Skeletal muscle satellite cell (primary cell): Measurements from ENCODE around the gene ACYP1.
A peak's percentile ranks its signal among the peaks of the same experiment; 100 is the strongest.
"Not testable (repeated sequence)": the region's sequence is repeated elsewhere in the genome, so short reads cannot be mapped to it uniquely, and the experiment has no call there.

Experiments used
- H3K27me3 ChIP-seq: 2 replicates; pipeline ENCODE4 v1.7.0; 2013; ENCODE audit warnings: low read length; ENCODE audit not compliant: control insufficient read depth, insufficient read depth
- H3K36me3 ChIP-seq: 2 replicates; pipeline ENCODE4 v1.7.0; 2013; ENCODE audit warnings: mild to moderate bottlenecking, control low read depth, low read length; ENCODE audit not compliant: insufficient read depth
- H3K4me1 ChIP-seq: 2 replicates; pipeline ENCODE4 v1.7.0; 2013; ENCODE audit warnings: low read length; ENCODE audit not compliant: control insufficient read depth, insufficient read depth
- H3K4me2 ChIP-seq: 2 replicates; pipeline ENCODE4 v1.7.0; 2013; ENCODE audit warnings: mild to moderate bottlenecking, low read length
- H3K4me3 ChIP-seq: 2 replicates; pipeline ENCODE4 v1.7.0; 2013; ENCODE audit warnings: low read length
- H3K9ac ChIP-seq: 2 replicates; pipeline ENCODE4 v1.7.0; 2013; ENCODE audit warnings: mild to moderate bottlenecking, low read depth, low read length, moderate library complexity
- H3K9me3 ChIP-seq: replicated peaks from 2 replicates; pipeline ENCODE4 v1.7.0; 2013; ENCODE audit warnings: mild to moderate bottlenecking, control low read depth, low read length

Gene ACYP1

DNA sequence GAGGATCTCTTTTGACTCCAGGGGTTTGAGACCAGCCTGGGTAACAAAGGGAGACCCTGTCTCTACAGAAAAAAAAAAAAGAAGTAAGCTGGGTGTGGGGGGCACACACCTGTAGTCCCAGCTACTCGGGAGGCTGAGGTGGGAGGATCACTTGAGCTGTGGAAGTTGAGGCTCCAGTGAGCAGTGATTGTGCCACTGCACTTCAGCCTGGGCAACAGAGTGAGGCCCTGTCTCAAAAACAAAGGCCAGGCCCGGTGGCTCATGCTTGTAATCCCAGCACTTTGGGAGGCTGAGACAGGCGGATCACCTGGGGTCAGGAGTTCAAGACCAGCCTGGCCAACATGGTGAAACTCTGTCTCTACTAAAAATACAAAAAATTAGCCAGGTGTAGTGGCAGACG, 3.9 kb upstream of the ACYP1 start:
- Histone ChIP-seq H3K4me2 (peak overlapping the region; percentile 87), H3K4me3 (peak overlapping the region; percentile 67), H3K4me1 (peaks cover 20% of the 10 kb centered on the region)
- not testable (repeated sequence) for H3K9me3 ChIP-seq, H3K27me3 ChIP-seq, H3K36me3 ChIP-seq, H3K9ac ChIP-seq

DNA sequence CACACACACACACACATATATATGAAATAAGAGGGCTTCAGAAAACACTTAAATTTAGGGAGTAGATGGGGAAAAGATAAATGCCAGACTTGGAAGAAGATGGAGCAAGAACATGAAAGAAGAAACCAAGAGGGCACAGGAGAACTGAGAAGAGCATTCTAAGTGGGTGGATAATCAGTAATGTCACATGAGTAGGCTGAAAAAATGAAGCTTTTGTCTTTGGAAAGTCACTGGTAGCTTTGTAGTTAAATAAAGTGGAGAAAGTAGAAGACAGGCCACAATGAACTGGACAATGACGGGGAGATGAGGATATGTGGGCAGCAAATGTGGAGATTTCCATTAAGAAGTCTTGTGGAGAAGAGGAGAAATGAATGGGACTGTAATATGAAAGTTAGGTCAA, 3.4 kb upstream of the ACYP1 start:
- Histone ChIP-seq H3K4me3 (no peak overlapping the region), H3K36me3 (no peaks in the 10 kb centered on the region), H3K4me1 (peaks cover 20% of the 10 kb centered on the region)

GRCh38 chr14:75066691-75067090, 2.9 kb upstream of the ACYP1 start:
- Histone ChIP-seq H3K9ac (no peak overlapping the region), H3K4me1 (peaks cover 20% of the 10 kb centered on the region)

More for the DNA sequence above, 3.4 kb upstream of the ACYP1 start:
- H3K9me3 ChIP-seq, result no peaks in the 10 kb centered on the region
- no peaks in the 10 kb centered on the region for H3K27me3 ChIP-seq
- no peak overlapping the region for H3K9ac ChIP-seq
- no peak overlapping the region for H3K4me2 ChIP-seq

GRCh38 chr14:75064205-75064567, 362 bp upstream of the ACYP1 start:
- Histone ChIP-seq H3K9me3 (no peaks in the 10 kb centered on the region), H3K27me3 (no peaks in the 10 kb centered on the region), H3K9ac (no peak overlapping the region), H3K4me3 (peak overlapping the region; percentile 83), H3K4me2 (peak overlapping the region; percentile 84), H3K4me1 (peaks cover 8% of the 10 kb centered on the region), H3K36me3 (peaks cover 4% of the 10 kb centered on the region)

More at GRCh38 chr14:75066691-75067090, 2.9 kb upstream of the ACYP1 start:
- H3K4me3 ChIP-seq, result no peak overlapping the region
- H3K36me3 ChIP-seq, result no peaks in the 10 kb centered on the region
- H3K9me3 ChIP-seq, result no peaks in the 10 kb centered on the region
- no peaks in the 10 kb centered on the region for H3K27me3 ChIP-seq
- no peak overlapping the region for H3K4me2 ChIP-seq

DNA sequence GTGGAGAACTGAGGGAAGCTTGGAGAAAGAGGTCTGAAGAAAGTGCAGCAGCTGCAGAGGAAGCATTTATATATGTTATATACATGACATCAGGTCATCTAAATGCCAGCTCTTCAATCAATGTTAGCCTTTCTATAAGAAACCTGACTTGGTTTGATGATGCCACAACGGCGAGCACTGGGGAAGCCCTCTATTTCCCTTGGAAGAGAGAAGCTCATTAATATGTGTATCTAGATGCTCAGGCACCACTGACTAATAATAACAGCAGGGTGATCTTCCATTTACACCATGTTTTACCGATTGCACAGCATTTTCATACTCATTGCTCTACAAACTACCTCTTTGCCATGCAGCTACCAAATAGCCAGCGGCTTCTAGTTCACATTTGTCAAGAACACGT, 811 bp downstream of the ACYP1 start:
- Histone ChIP-seq H3K27me3 (no peaks in the 10 kb centered on the region), H3K4me2 (peak overlapping the region; percentile 84), H3K4me3 (peak overlapping the region; percentile 83), H3K9ac (peak overlapping the region; percentile 80), H3K9me3 (no peaks in the 10 kb centered on the region), H3K4me1 (peaks cover 1% of the 10 kb centered on the region), H3K36me3 (peaks cover 4% of the 10 kb centered on the region)

- Histone ChIP-seq H3K4me1 (peaks cover 3% of the 10 kb centered on the region), H3K9me3 (no peaks in the 10 kb centered on the region), H3K4me2 (no peak overlapping the region), H3K9ac (no peak overlapping the region), H3K36me3 (peaks cover 4% of the 10 kb centered on the region), H3K4me3 (no peak overlapping the region), H3K27me3 (no peaks in the 10 kb centered on the region)
Observed at GRCh38 chr14:75060420-75060819, 3.4 kb downstream of the ACYP1 start.

GRCh38 chr14:75059642-75060041, 4.2 kb downstream of the ACYP1 start:
- Histone ChIP-seq H3K27me3 (no peaks in the 10 kb centered on the region), H3K9me3 (no peaks in the 10 kb centered on the region), H3K36me3 (peaks cover 4% of the 10 kb centered on the region), H3K4me1 (peaks cover 7% of the 10 kb centered on the region), H3K4me2 (no peak overlapping the region), H3K9ac (no peak overlapping the region), H3K4me3 (no peak overlapping the region)

- Histone ChIP-seq H3K4me3 (no peak overlapping the region), H3K9me3 (no peaks in the 10 kb centered on the region), H3K4me1 (peaks cover 30% of the 10 kb centered on the region), H3K27me3 (no peaks in the 10 kb centered on the region), H3K9ac (no peak overlapping the region), H3K4me2 (no peak overlapping the region), H3K36me3 (no peaks in the 10 kb centered on the region)
Observed at GRCh38 chr14:75054421-75054820, 9.4 kb downstream of the ACYP1 start.

GRCh38 chr14:75053396-75054291, 10.2 kb downstream of the ACYP1 start:
- Histone ChIP-seq H3K36me3 (no peaks in the 10 kb centered on the region), H3K4me3 (no peak overlapping the region), H3K4me1 (peaks cover 35% of the 10 kb centered on the region)

GRCh38 chr14:75051556-75051899, 12.3 kb downstream of the ACYP1 start:
- no peaks in the 10 kb centered on the region for H3K9me3 ChIP-seq
- H3K27me3 ChIP-seq, result no peaks in the 10 kb centered on the region
- peaks cover 48% of the 10 kb centered on the region for H3K4me1 ChIP-seq
- peaks cover 4% of the 10 kb centered on the region for H3K36me3 ChIP-seq
- H3K9ac ChIP-seq, result peak overlapping the region; percentile 90
- peak overlapping the region; percentile 71 for H3K4me3 ChIP-seq
- peak overlapping the region; percentile 79 for H3K4me2 ChIP-seq

More at GRCh38 chr14:75053396-75054291, 10.2 kb downstream of the ACYP1 start:
- H3K27me3 ChIP-seq, result no peaks in the 10 kb centered on the region
- no peak overlapping the region for H3K4me2 ChIP-seq
- no peak overlapping the region for H3K9ac ChIP-seq
- no peaks in the 10 kb centered on the region for H3K9me3 ChIP-seq

DNA sequence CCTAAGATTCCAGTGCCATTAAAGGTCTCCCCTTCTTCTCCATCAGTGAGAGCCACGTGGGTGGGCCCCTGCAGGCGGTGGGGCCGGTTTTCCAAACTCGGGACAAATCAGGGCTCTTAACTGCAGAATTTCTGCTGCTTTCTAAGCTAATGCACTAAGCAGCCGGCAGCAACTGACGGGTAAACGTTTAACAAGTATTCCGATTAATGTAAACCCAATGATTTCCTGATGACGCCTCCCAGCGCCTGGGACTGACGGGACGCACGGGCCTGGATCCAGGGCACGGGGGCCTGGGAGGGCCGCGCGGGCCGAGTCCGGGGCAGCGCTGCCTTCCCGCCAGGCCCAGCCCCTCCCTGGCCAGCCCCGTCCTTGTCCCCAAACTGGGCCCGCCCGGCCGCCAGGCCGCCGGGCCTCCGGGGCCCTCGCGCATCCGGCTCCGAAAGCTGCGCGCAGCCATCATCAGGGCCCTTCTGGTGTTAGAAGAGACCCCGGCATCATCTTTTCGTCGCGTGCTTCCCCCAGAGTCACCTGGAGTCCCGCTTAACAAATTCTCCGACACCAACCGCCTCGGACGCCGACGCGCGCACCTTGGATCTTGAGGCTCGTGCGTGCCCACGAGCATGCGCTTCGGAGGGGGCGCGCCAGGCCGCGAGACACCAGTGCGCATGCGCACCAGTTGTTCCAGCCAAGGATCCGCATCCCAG, 12.8 kb downstream of the ACYP1 start, which contains the start of gene MLH3:
TSS of gene MLH3 (minus strand) at position 616 of the 704 bp plus-strand sequence. CDS start 1,812 bp downstream, outside the sequence.
- Histone ChIP-seq H3K9me3 (no peaks in the 10 kb centered on the region), H3K27me3 (no peaks in the 10 kb centered on the region), H3K4me3 (peak within 1 kb of the TSS; percentile 71), H3K4me1 (peaks cover 48% of the 10 kb centered on the region), H3K4me2 (peak within 1 kb of the TSS; percentile 79), H3K9ac (peak within 1 kb of the TSS; percentile 90), H3K36me3 (peaks cover 4% of the 10 kb centered on the region)
